ENCODE results near the gene PHACTR3.

Gene PHACTR3

GRCh38 chr20:59772931-59773913, 168.9 kb downstream of the PHACTR3 start:
- H3K79me2 ChIP-seq (ENCODE audit: control insufficient read depth, insufficient read depth, low read length, poor library complexity) = no peaks in the 10 kb centered on the region
- H3K4me1 ChIP-seq (ENCODE audit: control insufficient read depth in 1 of 2, insufficient read depth in 2 of 2, low read length in 2 of 2) = no peaks in the 10 kb centered on the region
- H3K4me3 ChIP-seq (ENCODE audit: low read depth, low read length) = no peak overlapping the region
- H4K91ac ChIP-seq (ENCODE audit: low read depth, low read length) = no peak overlapping the region
- no peaks in the 10 kb centered on the region for H3K27me3 ChIP-seq (ENCODE audit: insufficient read depth, low read length)
- H3K79me1 ChIP-seq (ENCODE audit: low read length) = no peaks in the 10 kb centered on the region
- no peaks in the 10 kb centered on the region for H3K36me3 ChIP-seq (ENCODE audit: control insufficient read depth in 1 of 2, insufficient read depth in 2 of 2, low read length in 2 of 2)
- H3K27ac ChIP-seq (ENCODE audit: low read depth, low read length) = no peak overlapping the region
- no peak overlapping the region for H4K12ac ChIP-seq (ENCODE audit: low read depth, low read length)
- no peak overlapping the region for H3K9ac ChIP-seq (ENCODE audit: low read length)
- no peak overlapping the region for H2AK5ac ChIP-seq (ENCODE audit: low read length)
- no peak overlapping the region for H3K4me2 ChIP-seq (ENCODE audit: low read length)
- no peak for DNase-seq
- H3K4ac ChIP-seq (ENCODE audit: low read depth, low read length) = no peak overlapping the region
- H2AFZ ChIP-seq (ENCODE audit: insufficient read depth, low read length, poor library complexity) = no peak overlapping the region
- H3K14ac ChIP-seq (ENCODE audit: low read length) = no peak overlapping the region
- H3K18ac ChIP-seq (ENCODE audit: low read length) = no peak overlapping the region
- no peak overlapping the region for H2BK5ac ChIP-seq (ENCODE audit: low read depth, low read length, poor library complexity)
- H2BK120ac ChIP-seq (ENCODE audit: insufficient read depth, low read length, poor library complexity) = no peak overlapping the region
- H3K23ac ChIP-seq (ENCODE audit: low read length) = no peak overlapping the region
- no peak overlapping the region for H4K8ac ChIP-seq (ENCODE audit: low read depth, low read length)
- no peak overlapping the region for H2BK12ac ChIP-seq (ENCODE audit: low read length)
- WGBS (ENCODE audit: extremely low coverage, insufficient coverage, insufficient read length) = no CpG with 5 or more reads among the region's 21 CpGs
- peaks cover 7% of the 10 kb centered on the region for H3K9me3 ChIP-seq (ENCODE audit: insufficient read depth, low read depth, low read length)

GRCh38 chr20:59774204-59774641, 169.9 kb downstream of the PHACTR3 start:
- H3K4me3 ChIP-seq (ENCODE audit: low read depth, low read length) = no peak overlapping the region
- H3K4me2 ChIP-seq (ENCODE audit: low read length) = no peak overlapping the region
- H4K91ac ChIP-seq (ENCODE audit: low read depth, low read length) = no peak overlapping the region
- H4K8ac ChIP-seq (ENCODE audit: low read depth, low read length) = no peak overlapping the region
- no peak overlapping the region for H3K4ac ChIP-seq (ENCODE audit: low read depth, low read length)
- H3K27me3 ChIP-seq (ENCODE audit: insufficient read depth, low read length) = no peaks in the 10 kb centered on the region
- DNase-seq = no peak
- no peak overlapping the region for H3K18ac ChIP-seq (ENCODE audit: low read length)
- no peak overlapping the region for H3K9ac ChIP-seq (ENCODE audit: low read length)
- peaks cover 7% of the 10 kb centered on the region for H3K9me3 ChIP-seq (ENCODE audit: insufficient read depth, low read depth, low read length)
- no peak overlapping the region for H2BK120ac ChIP-seq (ENCODE audit: insufficient read depth, low read length, poor library complexity)
- H3K79me2 ChIP-seq (ENCODE audit: control insufficient read depth, insufficient read depth, low read length, poor library complexity) = no peaks in the 10 kb centered on the region
- no peak overlapping the region for H2AFZ ChIP-seq (ENCODE audit: insufficient read depth, low read length, poor library complexity)
- H4K12ac ChIP-seq (ENCODE audit: low read depth, low read length) = no peak overlapping the region
- WGBS (ENCODE audit: extremely low coverage, insufficient coverage, insufficient read length) = no CpG with 5 or more reads among the region's 17 CpGs
- no peak overlapping the region for H3K23ac ChIP-seq (ENCODE audit: low read length)
- H3K27ac ChIP-seq (ENCODE audit: low read depth, low read length) = no peak overlapping the region
- no peak overlapping the region for H2BK5ac ChIP-seq (ENCODE audit: low read depth, low read length, poor library complexity)
- no peaks in the 10 kb centered on the region for H3K79me1 ChIP-seq (ENCODE audit: low read length)
- no peaks in the 10 kb centered on the region for H3K36me3 ChIP-seq (ENCODE audit: control insufficient read depth in 1 of 2, insufficient read depth in 2 of 2, low read length in 2 of 2)
- H2BK12ac ChIP-seq (ENCODE audit: low read length) = no peak overlapping the region
- no peaks in the 10 kb centered on the region for H3K4me1 ChIP-seq (ENCODE audit: control insufficient read depth in 1 of 2, insufficient read depth in 2 of 2, low read length in 2 of 2)
- H2AK5ac ChIP-seq (ENCODE audit: low read length) = no peak overlapping the region
- H3K14ac ChIP-seq (ENCODE audit: low read length) = no peak overlapping the region

GRCh38 chr20:59774921-59775686, 170.8 kb downstream of the PHACTR3 start:
- Histone ChIP-seq H3K9me3 (ENCODE audit: insufficient read depth, low read depth, low read length) (peaks cover 5% of the 10 kb centered on the region), H3K4ac (ENCODE audit: low read depth, low read length) (no peak overlapping the region), H3K4me3 (ENCODE audit: low read depth, low read length) (no peak overlapping the region), H3K18ac (ENCODE audit: low read length) (no peak overlapping the region), H4K8ac (ENCODE audit: low read depth, low read length) (no peak overlapping the region), H3K14ac (ENCODE audit: low read length) (no peak overlapping the region), H2BK5ac (ENCODE audit: low read depth, low read length, poor library complexity) (no peak overlapping the region), H3K27ac (ENCODE audit: low read depth, low read length) (no peak overlapping the region), H2AFZ (ENCODE audit: insufficient read depth, low read length, poor library complexity) (no peak overlapping the region), H4K91ac (ENCODE audit: low read depth, low read length) (no peak overlapping the region), H3K27me3 (ENCODE audit: insufficient read depth, low read length) (no peaks in the 10 kb centered on the region), H2AK5ac (ENCODE audit: low read length) (no peak overlapping the region), H4K12ac (ENCODE audit: low read depth, low read length) (no peak overlapping the region), H2BK12ac (ENCODE audit: low read length) (no peak overlapping the region), H3K23ac (ENCODE audit: low read length) (no peak overlapping the region), H3K79me1 (ENCODE audit: low read length) (no peaks in the 10 kb centered on the region), H2BK120ac (ENCODE audit: insufficient read depth, low read length, poor library complexity) (no peak overlapping the region), H3K9ac (ENCODE audit: low read length) (no peak overlapping the region), H3K4me1 (ENCODE audit: control insufficient read depth in 1 of 2, insufficient read depth in 2 of 2, low read length in 2 of 2) (no peaks in the 10 kb centered on the region), H3K4me2 (ENCODE audit: low read length) (no peak overlapping the region), H3K79me2 (ENCODE audit: control insufficient read depth, insufficient read depth, low read length, poor library complexity) (no peaks in the 10 kb centered on the region), H3K36me3 (ENCODE audit: control insufficient read depth in 1 of 2, insufficient read depth in 2 of 2, low read length in 2 of 2) (no peaks in the 10 kb centered on the region)
- DNase-seq = no peak
- no CpG with 5 or more reads among the region's 23 CpGs for WGBS (ENCODE audit: extremely low coverage, insufficient coverage, insufficient read length)

GRCh38 chr20:59775687-59776055, 171.3 kb downstream of the PHACTR3 start:
- Histone ChIP-seq H2AK5ac (ENCODE audit: low read length) (no peak overlapping the region), H3K79me2 (ENCODE audit: control insufficient read depth, insufficient read depth, low read length, poor library complexity) (no peaks in the 10 kb centered on the region), H2BK5ac (ENCODE audit: low read depth, low read length, poor library complexity) (no peak overlapping the region), H3K14ac (ENCODE audit: low read length) (no peak overlapping the region), H3K36me3 (ENCODE audit: control insufficient read depth in 1 of 2, insufficient read depth in 2 of 2, low read length in 2 of 2) (no peaks in the 10 kb centered on the region), H3K79me1 (ENCODE audit: low read length) (no peaks in the 10 kb centered on the region), H3K4me3 (ENCODE audit: low read depth, low read length) (no peak overlapping the region), H3K27me3 (ENCODE audit: insufficient read depth, low read length) (no peaks in the 10 kb centered on the region), H4K12ac (ENCODE audit: low read depth, low read length) (no peak overlapping the region), H3K4me1 (ENCODE audit: control insufficient read depth in 1 of 2, insufficient read depth in 2 of 2, low read length in 2 of 2) (no peaks in the 10 kb centered on the region), H3K23ac (ENCODE audit: low read length) (no peak overlapping the region), H3K18ac (ENCODE audit: low read length) (no peak overlapping the region), H2AFZ (ENCODE audit: insufficient read depth, low read length, poor library complexity) (no peak overlapping the region), H3K4ac (ENCODE audit: low read depth, low read length) (no peak overlapping the region), H3K4me2 (ENCODE audit: low read length) (no peak overlapping the region), H3K9me3 (ENCODE audit: insufficient read depth, low read depth, low read length) (peaks cover 5% of the 10 kb centered on the region), H3K27ac (ENCODE audit: low read depth, low read length) (no peak overlapping the region), H2BK120ac (ENCODE audit: insufficient read depth, low read length, poor library complexity) (no peak overlapping the region), H4K91ac (ENCODE audit: low read depth, low read length) (no peak overlapping the region), H4K8ac (ENCODE audit: low read depth, low read length) (no peak overlapping the region), H3K9ac (ENCODE audit: low read length) (no peak overlapping the region), H2BK12ac (ENCODE audit: low read length) (no peak overlapping the region)
- WGBS (ENCODE audit: extremely low coverage, insufficient coverage, insufficient read length) = no CpG with 5 or more reads among the region's 4 CpGs
- DNase-seq = no peak
